GM18951 (cell line): Measurements from ENCODE around the gene GPALPP1.
"Not testable (repeated sequence)": the region's sequence is repeated elsewhere in the genome, so short reads cannot be mapped to it uniquely, and the experiment has no call there.

Experiments used
- POLR2A ChIP-seq: IDR thresholded peaks from 4 replicates; pipeline ENCODE4 v1.6.1; 2011; ENCODE audit warnings: mild to moderate bottlenecking; ENCODE audit not compliant: insufficient read length, insufficient read depth; ENCODE audit errors: extremely low read depth
- in situ Hi-C: fragments of 300-500 bp; cut with MboI; formaldehyde crosslinking; loops from one replicate; pipeline ENCODE4 v1.12.0; 2022; ENCODE audit warnings: low sequenced_read_pairs, mixed read lengths, inconsistent platforms; ENCODE audit not compliant: unreplicated experiment

GPALPP1 gene

DNA sequence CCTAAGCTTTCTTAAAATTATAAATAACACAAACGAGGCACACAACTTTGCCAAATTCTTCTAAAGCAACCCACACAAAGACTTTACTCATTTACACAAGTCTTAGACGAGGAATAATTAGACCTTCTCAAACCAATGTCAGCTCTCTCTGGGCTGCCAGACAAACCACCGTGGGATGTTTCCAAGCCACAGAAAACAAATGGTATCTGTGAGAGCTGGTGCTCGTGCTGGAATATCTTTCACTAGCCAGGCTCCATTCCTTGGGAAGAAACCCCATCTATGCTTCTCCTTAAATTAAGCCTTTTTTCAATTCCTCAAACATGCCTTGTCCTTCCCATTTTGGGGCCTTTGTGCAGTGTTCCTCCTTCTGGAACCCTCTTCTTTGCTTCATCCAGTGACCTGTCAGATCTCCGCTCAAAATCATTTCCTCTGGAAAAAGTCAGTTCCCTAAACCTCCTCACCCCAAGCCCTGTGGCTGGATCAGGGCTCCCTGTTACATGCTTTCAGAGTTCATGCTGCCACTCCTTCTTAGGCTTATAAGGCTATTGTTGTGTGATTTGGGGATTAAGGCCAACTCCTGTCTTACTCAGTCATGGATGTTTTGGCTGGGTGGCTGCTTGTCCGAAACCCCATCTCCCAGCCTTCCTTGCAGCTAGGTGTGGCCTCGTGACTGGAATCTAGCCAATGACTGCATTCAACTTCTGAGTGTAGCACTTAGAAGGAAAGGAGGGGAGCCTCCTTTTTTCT lies 66.7 kb downstream of the GPALPP1 start:
- in situ Hi-C loops: no loop called here
- no peak for TF ChIP-seq POLR2A

DNA sequence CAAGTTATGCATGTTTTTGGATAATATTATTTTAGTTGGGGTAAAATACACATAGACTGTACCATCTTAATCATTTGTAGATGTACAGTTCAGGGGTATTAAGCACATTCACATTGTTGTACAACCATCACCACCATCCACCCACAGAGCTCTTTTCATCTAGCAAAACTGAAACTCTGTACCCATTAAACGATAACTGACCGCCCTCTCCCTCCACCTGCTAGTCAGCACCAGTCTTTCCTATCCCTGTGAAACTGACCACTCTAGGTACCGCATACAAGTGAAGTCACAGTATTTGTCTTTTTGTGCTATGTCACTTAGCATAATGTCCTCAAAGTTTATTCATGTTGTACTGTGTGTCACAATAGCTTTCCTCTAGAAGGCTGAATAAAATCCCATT lies 70.7 kb downstream of the GPALPP1 start:
- in situ Hi-C loops: no loop called here
- no peak for TF ChIP-seq POLR2A

DNA sequence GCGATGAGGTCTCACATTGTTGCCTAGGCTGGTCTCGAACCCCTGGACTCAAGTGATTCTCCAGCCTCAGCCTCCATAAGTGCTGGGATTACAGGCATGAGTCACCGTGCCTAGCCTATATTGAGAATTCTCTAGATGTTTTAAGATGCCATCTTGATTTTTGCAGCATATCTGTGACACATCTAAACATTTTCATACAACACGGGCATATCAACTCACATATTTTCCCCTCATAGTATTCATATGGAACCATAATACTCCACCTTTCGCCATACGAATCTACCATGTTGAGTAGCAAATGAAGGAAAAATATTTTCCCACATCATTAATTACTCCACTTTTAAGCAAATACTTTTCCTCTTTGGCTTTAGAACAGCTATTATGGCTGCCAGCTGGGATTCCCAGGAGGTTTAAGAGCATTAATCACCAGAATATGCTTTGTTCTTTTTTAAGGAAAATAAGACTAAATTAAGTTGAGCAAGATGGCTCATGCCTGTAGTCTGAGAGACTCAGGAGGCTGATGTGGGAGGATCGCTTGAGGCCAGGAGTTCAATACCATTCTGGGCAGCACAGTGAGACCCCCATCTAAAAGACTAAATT lies 74.0 kb downstream of the GPALPP1 start:
- TF ChIP-seq POLR2A: no peak
- in situ Hi-C loops: no loop called here

DNA sequence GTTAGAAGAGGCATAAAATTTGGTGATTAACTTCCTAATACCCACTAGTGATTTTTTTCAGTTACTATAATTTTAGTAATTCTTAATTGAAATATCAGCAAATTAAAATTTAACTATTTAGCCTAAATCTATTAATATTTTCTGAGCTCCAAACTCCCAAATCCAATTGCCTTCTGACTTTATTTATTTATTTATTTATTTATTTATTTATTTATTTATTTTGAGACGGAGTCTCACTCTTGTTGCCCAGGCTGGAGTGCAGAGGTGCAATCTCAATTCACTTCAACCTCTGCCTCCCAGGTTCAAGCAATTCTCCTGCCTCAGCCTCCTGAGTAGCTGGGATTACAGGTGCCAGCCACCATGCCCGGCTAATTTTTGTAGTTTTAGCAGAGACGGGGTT lies 74.6 kb downstream of the GPALPP1 start:
- in situ Hi-C loops: not testable (repeated sequence)

DNA sequence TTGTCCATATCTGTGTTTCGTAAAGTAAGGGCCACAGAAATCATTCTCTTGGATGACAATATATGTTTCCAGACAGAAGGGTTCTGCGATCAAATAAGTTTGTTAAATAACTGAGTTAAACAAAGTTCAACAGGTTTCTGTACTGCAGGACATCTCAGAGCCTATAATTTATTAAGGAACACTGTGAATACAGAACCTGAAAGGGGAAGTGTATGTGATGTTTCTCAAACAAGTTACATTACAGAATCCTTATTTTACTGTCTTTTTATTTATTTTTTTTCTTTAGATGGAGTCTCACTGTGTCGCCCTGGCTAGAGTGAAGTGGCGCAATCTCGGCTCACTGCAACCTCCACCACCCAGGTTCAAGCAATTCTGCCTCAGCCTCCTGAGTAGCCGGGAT lies 75.6 kb downstream of the GPALPP1 start:
- TF ChIP-seq POLR2A: no peak
- in situ Hi-C loops: no loop called here

DNA sequence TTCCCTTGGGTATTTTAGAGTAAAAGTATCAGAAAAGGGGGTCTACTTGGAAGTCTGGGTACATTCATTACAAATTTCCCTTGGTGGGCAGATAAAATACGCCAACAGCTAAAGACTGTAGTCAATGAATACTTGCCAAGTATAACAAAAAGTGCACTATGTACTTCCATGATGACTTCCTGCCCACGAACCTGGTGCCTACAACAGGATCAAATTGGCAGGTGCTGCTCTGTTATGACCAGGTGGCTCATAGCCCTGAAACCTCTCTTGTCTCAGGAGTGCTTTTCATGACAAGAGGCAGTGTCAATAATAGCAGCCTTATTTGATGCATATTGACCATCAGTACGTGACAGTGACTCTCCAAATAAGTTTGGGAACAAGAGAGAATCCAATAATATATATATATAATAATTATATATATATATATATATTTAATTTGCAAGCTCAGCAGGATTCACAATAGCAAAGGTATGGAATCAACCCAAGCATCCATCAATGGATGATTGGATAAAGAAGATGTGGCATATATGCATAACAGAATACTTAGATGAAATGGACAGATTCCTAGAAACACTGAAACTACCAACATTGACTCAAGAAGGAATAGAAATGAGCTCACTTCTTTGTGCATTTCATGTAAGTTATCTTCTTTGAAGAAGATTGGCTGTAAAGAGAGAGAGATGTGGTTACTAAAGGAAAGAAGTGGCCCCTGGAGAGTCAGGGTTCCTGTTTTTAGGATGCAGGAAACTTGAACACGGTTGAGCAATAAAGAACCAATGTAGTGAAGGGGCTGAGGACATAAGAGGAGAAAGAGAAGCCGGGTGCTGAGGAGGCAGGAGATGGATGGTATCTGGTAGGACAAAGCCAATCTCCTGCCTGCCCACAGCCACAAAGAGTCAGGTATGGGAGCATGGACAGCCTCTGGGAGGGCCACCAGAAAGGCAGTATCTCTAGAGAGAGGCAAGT lies 79.0 kb downstream of the GPALPP1 start:
- in situ Hi-C loops: no loop called here

DNA sequence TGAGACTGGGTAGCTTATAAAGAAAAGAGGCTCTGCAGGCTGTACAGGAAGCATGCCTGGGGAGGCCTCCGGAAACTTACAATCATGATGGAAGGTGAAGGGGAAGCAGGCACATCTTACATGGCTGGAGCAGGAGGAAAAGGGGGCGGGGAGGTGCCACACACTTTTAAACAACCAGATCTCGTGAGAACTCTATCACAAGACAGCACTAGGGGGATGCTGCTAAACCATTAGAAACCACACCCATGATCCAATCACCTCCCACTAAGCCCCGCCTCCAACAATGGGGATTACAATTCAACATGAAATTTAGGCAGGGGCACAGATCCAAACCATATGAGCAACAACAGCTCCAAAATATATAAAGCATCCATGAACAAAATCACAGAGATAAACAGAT lies 84.5 kb downstream of the GPALPP1 start:
- no peak for TF ChIP-seq POLR2A
- in situ Hi-C loops: no loop called here

More for the DNA sequence above, 79.0 kb downstream of the GPALPP1 start:
- TF ChIP-seq POLR2A: no peak

DNA sequence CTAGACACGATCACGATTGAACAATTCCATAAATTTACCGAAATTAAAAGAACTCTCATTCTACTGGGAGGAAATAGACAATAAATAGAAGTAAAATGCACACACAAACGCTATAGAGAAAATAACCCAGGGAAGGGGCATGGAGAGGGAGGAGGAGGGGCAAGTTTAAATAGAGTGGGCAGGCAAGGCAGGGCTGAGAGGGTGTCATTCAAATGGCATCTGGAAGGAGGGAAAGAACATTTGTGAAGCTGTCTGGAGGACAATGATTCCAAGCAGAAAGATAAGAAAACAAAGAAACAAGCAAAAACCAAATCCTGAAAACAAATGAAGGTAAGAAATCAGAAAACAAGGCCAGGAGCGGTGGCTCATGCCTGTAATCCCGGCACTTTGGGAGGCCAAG lies 85.4 kb downstream of the GPALPP1 start:
- in situ Hi-C loops: no loop called here
- no peak for TF ChIP-seq POLR2A

DNA sequence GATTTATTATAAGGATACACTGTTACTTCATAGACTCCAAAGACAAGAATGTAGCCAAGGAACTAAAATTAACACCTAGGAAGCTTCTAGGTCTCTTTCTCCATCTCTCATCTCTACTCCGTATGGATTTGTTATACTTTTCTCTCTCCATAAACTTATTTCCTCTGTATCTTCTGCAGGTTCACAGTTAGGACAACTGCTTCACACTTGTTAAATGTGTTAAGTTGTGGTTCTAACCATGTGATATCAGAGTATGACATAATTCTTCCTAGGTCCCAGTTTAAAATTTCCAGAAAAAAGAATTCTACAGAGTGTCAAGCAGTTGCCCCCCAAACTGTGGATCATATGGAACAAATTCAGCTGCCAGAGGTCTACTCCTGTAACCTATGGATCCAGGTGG lies 88.7 kb downstream of the GPALPP1 start:
- in situ Hi-C loops: no loop called here
- no peak for TF ChIP-seq POLR2A
